Neuronal stem cell (in vitro differentiated cells): ENCODE results near the gene ASPDH.
A peak's percentile ranks its signal among the peaks of the same experiment; 100 is the strongest.

Experiments
- DNase-seq: peaks from one replicate; pipeline ENCODE4 v3.0.0-alpha.2; 2013; ENCODE audit warnings: low spot score
- H2AFZ ChIP-seq: one replicate; pipeline ENCODE4 v1.6.1; 2013; ENCODE audit warnings: mild to moderate bottlenecking, low read length, inconsistent platforms
- H2AK5ac ChIP-seq: 2 replicates; pipeline ENCODE4 v1.6.1; 2013; ENCODE audit warnings: low read depth, mild to moderate bottlenecking, inconsistent platforms, low read length, moderate library complexity, mixed read lengths
- H2BK120ac ChIP-seq: 2 replicates; pipeline ENCODE4 v1.6.1; 2013; ENCODE audit warnings: low read depth, mild to moderate bottlenecking, inconsistent platforms, low read length, moderate library complexity, mixed read lengths
- H2BK12ac ChIP-seq: one replicate; pipeline ENCODE4 v1.6.1; 2013; ENCODE audit warnings: low read length, inconsistent platforms
- H2BK15ac ChIP-seq: 2 replicates; pipeline ENCODE4 v1.6.1; 2013; ENCODE audit warnings: mild to moderate bottlenecking, low read length, inconsistent platforms, mixed read lengths
- H2BK5ac ChIP-seq: one replicate; pipeline ENCODE4 v1.6.1; 2013; ENCODE audit warnings: inconsistent platforms, mild to moderate bottlenecking, low read length, moderate library complexity
- H3K14ac ChIP-seq: one replicate; pipeline ENCODE4 v1.6.1; 2013; ENCODE audit warnings: low read length, inconsistent platforms
- H3K18ac ChIP-seq: 2 replicates; pipeline ENCODE4 v1.6.1; 2013; ENCODE audit warnings: low read length, inconsistent platforms
- H3K23ac ChIP-seq: 2 replicates; pipeline ENCODE4 v1.6.1; 2013; ENCODE audit warnings: low read depth, mild to moderate bottlenecking, mixed read lengths, low read length, inconsistent platforms; ENCODE audit not compliant: poor library complexity
- H3K27ac ChIP-seq: replicated peaks from 3 replicates; pipeline ENCODE4 v1.5.1; 2013; ENCODE audit warnings: low read length, inconsistent platforms
- H3K27me3 ChIP-seq, 3 experiments: 2 replicates each; pipeline ENCODE4 v1.6.1; 2013; ENCODE audit warnings: low read length in 3 of 3, mild to moderate bottlenecking in 2 of 3, inconsistent platforms in 1 of 3, low read depth in 1 of 3, mixed read lengths in 1 of 3, moderate library complexity in 1 of 3; ENCODE audit not compliant: control insufficient read depth in 3 of 3, insufficient read depth in 3 of 3
- H3K36me3 ChIP-seq, 2 donors: replicated peaks in 1 of 2; 2 replicates each; pipeline ENCODE4 v1.6.1; 2013; ENCODE audit warnings: low read length in 2 of 2; ENCODE audit not compliant: control insufficient read depth in 2 of 2, insufficient read depth in 2 of 2
- H3K4ac ChIP-seq: 2 replicates; pipeline ENCODE4 v1.6.1; 2013; ENCODE audit warnings: inconsistent platforms, mild to moderate bottlenecking, low read length, moderate library complexity
- H3K4me1 ChIP-seq, 2 donors: 1 replicate in 1 of 2; 2 replicates in 1 of 2; pipeline ENCODE4 v1.6.1; 2013; ENCODE audit warnings: low read length in 2 of 2, low read depth in 1 of 2; ENCODE audit not compliant: control insufficient read depth in 2 of 2, insufficient read depth in 1 of 2
- H3K4me2 ChIP-seq: one replicate; pipeline ENCODE4 v1.6.1; 2013; ENCODE audit warnings: mild to moderate bottlenecking, low read length, inconsistent platforms; ENCODE audit not compliant: insufficient read depth, poor library complexity, severe bottlenecking
- H3K4me3 ChIP-seq, 2 donors: 2 replicates each; pipeline ENCODE4 v1.5.1; 2013; ENCODE audit warnings: low read length in 2 of 2, mild to moderate bottlenecking in 2 of 2, inconsistent platforms in 1 of 2, moderate library complexity in 1 of 2
- H3K79me1 ChIP-seq: one replicate; pipeline ENCODE4 v1.6.1; 2013; ENCODE audit warnings: low read depth, mild to moderate bottlenecking, inconsistent platforms, low read length, moderate library complexity
- H3K9ac ChIP-seq: one replicate; pipeline ENCODE4 v1.6.1; 2013; ENCODE audit warnings: mild to moderate bottlenecking, low read depth, low read length, inconsistent platforms; ENCODE audit not compliant: poor library complexity
- H3K9me3 ChIP-seq, 2 donors: replicated peaks in 1 of 2; 2 replicates each; pipeline versions ENCODE3 to v1.6.1; 2013; ENCODE audit warnings: low read length in 2 of 2, mild to moderate bottlenecking in 2 of 2, inconsistent platforms in 1 of 2, low read depth in 1 of 2, mixed read lengths in 1 of 2, moderate library complexity in 1 of 2; ENCODE audit not compliant: control insufficient read depth in 2 of 2, insufficient read depth in 1 of 2
- H4K8ac ChIP-seq: one replicate; pipeline ENCODE4 v1.6.1; 2013; ENCODE audit warnings: low read depth, mild to moderate bottlenecking, inconsistent platforms, low read length, moderate library complexity
- H4K91ac ChIP-seq: one replicate; pipeline ENCODE4 v1.6.1; 2013; ENCODE audit warnings: low read length, low read depth, mild to moderate bottlenecking, inconsistent platforms; ENCODE audit not compliant: poor library complexity
- WGBS, 2 donors: extraction: QIAGEN DNeasy Blood & Tissue Kit; methylation state at CpG; one replicate each; pipeline ENCODE4 v1.1.7; 2013; ENCODE audit warnings: missing lambda C conversion rate in 2 of 2, mixed read lengths in 1 of 2; ENCODE audit not compliant: insufficient read length in 2 of 2, insufficient replicate concordance in 1 of 2; ENCODE audit errors: extremely low coverage in 2 of 2; 5-methylcytosine and 5-hydroxymethylcytosine counted together

Gene ASPDH

DNA sequence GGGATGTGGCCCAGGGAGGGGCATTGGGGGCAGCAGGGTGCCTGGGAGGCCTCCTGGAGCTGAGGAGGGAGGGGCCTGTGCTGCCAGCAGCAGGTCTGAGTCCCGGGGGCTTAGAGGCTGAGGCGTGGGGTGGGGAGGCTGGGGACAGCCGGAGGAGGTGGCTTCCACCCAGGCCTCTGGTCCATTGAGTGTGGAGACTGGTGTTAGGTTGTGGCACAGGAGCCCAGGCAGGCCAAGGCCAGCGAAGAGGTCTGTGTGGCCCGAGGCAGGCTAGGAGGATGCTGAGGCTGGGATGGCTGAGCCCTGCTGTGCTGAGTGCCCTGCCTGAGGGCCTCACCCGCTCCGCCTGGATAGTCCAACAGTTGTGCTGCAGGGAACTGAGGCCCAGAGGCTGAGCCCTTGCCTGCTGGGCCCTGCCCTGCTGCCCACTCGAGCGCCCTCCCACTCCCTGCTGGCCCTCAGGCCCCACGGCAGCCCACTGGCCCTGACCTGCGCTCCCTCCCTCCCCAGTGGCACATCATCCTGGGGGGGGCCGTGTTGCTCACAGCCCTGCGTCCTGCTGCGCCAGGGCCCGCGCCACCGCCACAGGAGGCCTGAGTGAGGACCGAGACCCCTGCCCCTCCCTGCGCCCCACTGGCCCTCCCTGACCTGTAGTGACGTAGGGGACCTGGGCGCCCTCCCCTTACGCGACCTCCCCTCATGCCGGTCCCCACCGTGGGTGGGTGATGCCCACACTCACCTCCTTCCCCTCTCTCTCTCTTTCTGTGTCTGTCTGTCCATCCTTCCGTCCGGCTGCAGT, 32.2 kb downstream of the ASPDH start:
- Histone ChIP-seq H3K4me1 (no peaks in the 10 kb centered on the region), H2BK12ac (no peak overlapping the region)

GRCh38 chr19:50480281-50481111, 33.2 kb downstream of the ASPDH start:
- H2BK12ac ChIP-seq = no peak overlapping the region
- H3K27me3 ChIP-seq = peaks cover 0 to 13% (median 0%) of the 10 kb centered on the region in 3 experiments
- H3K79me1 ChIP-seq = peaks cover 5% of the 10 kb centered on the region
- peaks cover 18 to 36% of the 10 kb centered on the region in 2 donors for H3K36me3 ChIP-seq
- no peak overlapping the region for H3K27ac ChIP-seq
- no peak overlapping the region for H3K4me3 ChIP-seq
- H4K8ac ChIP-seq = no peak overlapping the region
- no peaks in the 10 kb centered on the region for H3K4me1 ChIP-seq
- no peak overlapping the region for H3K4me2 ChIP-seq
- H2BK120ac ChIP-seq = no peak overlapping the region
- H3K9me3 ChIP-seq = peaks cover 8 to 35% of the 10 kb centered on the region in 2 donors
- no peak overlapping the region for H3K23ac ChIP-seq
- no peak for DNase-seq
- H2AK5ac ChIP-seq = no peak overlapping the region
- no peak overlapping the region for H3K4ac ChIP-seq
- H3K18ac ChIP-seq = peak overlapping the region; percentile 49
- no CpG with 5 or more reads among the region's 37 CpGs for WGBS, 2 donors
- H3K14ac ChIP-seq = no peak overlapping the region
- H3K9ac ChIP-seq = no peak overlapping the region
- peak overlapping the region; percentile 45 for H2BK5ac ChIP-seq
- H2BK15ac ChIP-seq = no peak overlapping the region
- H2AFZ ChIP-seq = no peak overlapping the region
- H4K91ac ChIP-seq = no peak overlapping the region

More for the DNA sequence above, 32.2 kb downstream of the ASPDH start:
- Histone ChIP-seq H3K14ac (no peak overlapping the region), H3K36me3 (peaks cover 18 to 39% of the 10 kb centered on the region in 2 donors), H3K4me2 (no peak overlapping the region), H2AK5ac (no peak overlapping the region), H3K9me3 (peaks cover 14 to 39% of the 10 kb centered on the region in 2 donors), H2AFZ (no peak overlapping the region), H3K27me3 (peaks cover 0 to 3% (median 0%) of the 10 kb centered on the region in 3 experiments), H3K9ac (no peak overlapping the region), H2BK15ac (no peak overlapping the region), H2BK5ac (peak overlapping the region; percentile 45), H4K91ac (no peak overlapping the region), H2BK120ac (no peak overlapping the region), H3K4ac (no peak overlapping the region), H3K79me1 (peaks cover 5% of the 10 kb centered on the region), H3K23ac (no peak overlapping the region), H3K27ac (no peak overlapping the region), H3K4me3 (no peak overlapping the region), H3K18ac (no peak overlapping the region), H4K8ac (peak overlapping the region; percentile 57)
- DNase-seq = no peak
- no CpG with 5 or more reads among the region's 27 CpGs for WGBS, 2 donors

GRCh38 chr19:50479761-50480251, 33.9 kb downstream of the ASPDH start:
- Histone ChIP-seq H3K27ac (no peak overlapping the region), H3K4me1 (no peaks in the 10 kb centered on the region), H3K36me3 (peaks cover 18 to 36% of the 10 kb centered on the region in 2 donors), H2BK15ac (no peak overlapping the region), H4K8ac (no peak overlapping the region), H3K27me3 (peaks cover 0 to 15% (median 0%) of the 10 kb centered on the region in 3 experiments), H3K9me3 (peaks cover 5 to 31% of the 10 kb centered on the region in 2 donors), H3K18ac (no peak overlapping the region), H2AFZ (no peak overlapping the region), H3K14ac (no peak overlapping the region), H2BK12ac (no peak overlapping the region), H2AK5ac (no peak overlapping the region), H2BK5ac (no peak overlapping the region), H2BK120ac (no peak overlapping the region), H3K23ac (no peak overlapping the region), H3K4ac (no peak overlapping the region), H3K4me2 (no peak overlapping the region), H3K4me3 (no peak overlapping the region), H3K79me1 (peaks cover 5% of the 10 kb centered on the region), H4K91ac (no peak overlapping the region), H3K9ac (no peak overlapping the region)
- DNase-seq = no peak
- WGBS, 2 donors = no CpG with 5 or more reads among the region's 16 CpGs
